ENCODE results near the gene CHSY1. TPM values are rescaled to one million over a fixed set of nuclear protein-coding genes. Genes with fewer than 3 reads are reported as not detected.

The CHSY1 gene
- total and polyA plus RNA-seq, 10 donors, result 6.8 to 99.5 (median 52.8) TPM

DNA sequence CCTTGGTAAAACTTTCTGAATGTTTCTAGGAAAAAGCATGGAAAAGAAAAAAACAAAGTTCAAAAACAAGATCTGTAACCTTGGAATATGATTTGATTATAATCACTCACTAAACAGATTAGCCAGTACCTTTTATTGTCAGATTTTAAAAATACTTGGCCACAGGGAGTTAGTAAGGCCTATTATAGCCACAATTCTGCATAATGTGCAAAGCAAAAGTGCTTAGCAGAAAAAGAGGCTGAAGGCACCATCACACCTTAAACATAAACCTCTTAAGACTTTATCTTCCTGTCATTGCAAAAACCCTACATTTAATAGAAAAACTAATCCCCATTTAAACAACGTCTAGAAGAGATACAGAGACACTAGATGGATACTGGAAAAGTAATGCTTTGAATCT, 41.8 kb downstream of the CHSY1 start:
- WGBS, 5 donors, result 38 to 55% (median 50%) methylated on average over 1 of the region's 1 CpG
- no peak for DNase-seq
- Histone ChIP-seq H3K4me3 (no peak overlapping the region), H3K27ac (peak overlapping the region in 6 of 8 donors; percentile 32 to 83 (median 44)), H3K27me3 (replicated peaks in 1 of 7) (no peaks in the 10 kb centered on the region), H3K36me3 (peaks cover 0 to 10% (median 0%) of the 10 kb centered on the region in 6 donors), H3K4me1 (peaks cover 15 to 97% (median 76%) of the 10 kb centered on the region in 6 donors), H3K9me3 (no peaks in the 10 kb centered on the region)
- TF ChIP-seq CTCF (IDR thresholded peaks at IDR 0.05 in 8 of 11, conservative IDR thresholded peaks at IDR 0.05 in 3 of 11), result no peak
- no peak for TF ChIP-seq POLR2AphosphoS5 (IDR thresholded peaks at IDR 0.05)
- no peak for TF ChIP-seq POLR2A (IDR thresholded peaks at IDR 0.05)
- intact Hi-C loops (cut with DNase I; ENCODE audit: low total_unique reads), result no loop called here

DNA sequence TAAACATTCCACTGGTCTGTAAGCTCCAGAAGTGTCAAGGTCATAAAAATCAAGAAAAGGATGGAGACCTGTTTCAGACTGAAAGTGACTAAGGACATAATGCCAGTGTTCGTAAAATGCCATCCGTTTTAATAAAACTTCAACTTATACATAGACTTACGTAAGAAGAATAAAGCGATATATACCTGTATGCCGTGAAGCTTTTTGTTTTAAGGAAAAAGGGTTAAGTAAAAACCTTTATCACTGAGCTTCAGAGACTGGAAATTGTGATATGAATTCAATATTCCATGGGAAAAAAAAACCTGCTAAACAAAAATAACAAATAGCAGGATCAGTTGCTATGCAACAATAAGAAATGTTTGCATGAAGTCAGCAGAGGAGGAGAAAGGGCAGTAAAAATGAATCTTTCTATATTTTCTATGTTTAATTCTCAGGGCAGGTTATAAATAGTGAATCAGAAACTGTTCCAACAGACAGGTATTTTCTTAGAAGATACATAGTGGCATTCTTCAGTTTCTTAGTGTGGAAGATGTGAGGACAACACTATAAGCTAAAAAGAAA, 42.5 kb downstream of the CHSY1 start:
- intact Hi-C loops (cut with DNase I; ENCODE audit: low total_unique reads), result no loop called here
- Histone ChIP-seq H3K27me3 (replicated peaks in 1 of 7) (no peaks in the 10 kb centered on the region), H3K4me1 (peaks cover 20 to 100% (median 83%) of the 10 kb centered on the region in 6 donors), H3K4me3 (no peak overlapping the region), H3K9me3 (no peaks in the 10 kb centered on the region), H3K27ac (peak overlapping the region in 7 of 8 donors; percentile 2 to 83 (median 63)), H3K36me3 (peaks cover 0 to 6% (median 0%) of the 10 kb centered on the region in 6 donors)
- TF ChIP-seq CTCF (IDR thresholded peaks at IDR 0.05 in 8 of 11, conservative IDR thresholded peaks at IDR 0.05 in 3 of 11), result no peak
- no peak for TF ChIP-seq POLR2A (IDR thresholded peaks at IDR 0.05)
- no peak for DNase-seq
- WGBS, 5 donors, result 78 to 91% (median 84%) methylated on average over 5 of the region's 5 CpGs

- Histone ChIP-seq H3K27me3 (replicated peaks in 1 of 7) (no peaks in the 10 kb centered on the region), H3K4me1 (peaks cover 33 to 100% (median 84%) of the 10 kb centered on the region in 6 donors), H3K4me3 (peak overlapping the region in 1 of 8 donors; percentile 39), H3K9me3 (no peaks in the 10 kb centered on the region), H3K36me3 (no peaks in the 10 kb centered on the region), H3K27ac (peak overlapping the region in 7 of 8 donors; percentile 2 to 83 (median 66))
- DNase-seq, result peak; percentile 81
- WGBS, 5 donors, result 43 to 92% (median 66%) methylated on average over 5 of the region's 5 CpGs
- no peak for TF ChIP-seq CTCF (IDR thresholded peaks at IDR 0.05 in 8 of 11, conservative IDR thresholded peaks at IDR 0.05 in 3 of 11)
- no peak for TF ChIP-seq POLR2A (IDR thresholded peaks at IDR 0.05)
- TF ChIP-seq POLR2AphosphoS5 (IDR thresholded peaks at IDR 0.05), result peak; percentile 30 to 82 (median 35)
- intact Hi-C loops (cut with DNase I; ENCODE audit: low total_unique reads), result no loop called here
Observed at GRCh38 chr15:101207867-101208288, 44.0 kb downstream of the CHSY1 start.

DNA sequence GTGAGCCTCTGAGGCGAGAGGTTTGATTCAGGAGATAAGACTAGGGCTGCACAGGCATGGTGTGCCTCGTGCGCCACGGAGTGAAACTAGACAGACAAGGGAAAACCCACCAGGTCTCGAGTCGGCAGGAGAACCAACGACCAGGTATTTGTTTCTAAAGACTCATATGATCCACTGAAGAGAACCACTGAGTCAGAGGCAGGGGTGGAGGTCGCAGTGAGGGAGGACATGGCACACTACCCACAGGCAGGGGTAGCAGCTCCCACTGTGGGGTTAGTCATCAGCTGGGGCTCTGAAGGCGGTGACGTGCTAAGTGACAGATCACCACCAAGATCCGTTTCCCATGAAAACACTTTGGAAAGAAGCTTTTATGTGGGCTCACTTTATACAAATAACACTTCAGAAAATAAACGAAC, 45.7 kb downstream of the CHSY1 start:
- H3K4me3 ChIP-seq, result no peak overlapping the region
- no peaks in the 10 kb centered on the region for H3K9me3 ChIP-seq
- intact Hi-C loops (cut with DNase I; ENCODE audit: low total_unique reads), result no loop called here
- H3K27me3 ChIP-seq (replicated peaks in 1 of 7), result no peaks in the 10 kb centered on the region
- WGBS, 5 donors, result 74 to 81% (median 76%) methylated on average over 12 of the region's 12 CpGs
- H3K4me1 ChIP-seq, result peaks cover 42 to 99% (median 89%) of the 10 kb centered on the region in 6 donors
- no peak for DNase-seq
- TF ChIP-seq POLR2A (IDR thresholded peaks at IDR 0.05) (no peak), POLR2AphosphoS5 (IDR thresholded peaks at IDR 0.05) (no peak)
- H3K27ac ChIP-seq, result peak overlapping the region in 1 of 8 donors; percentile 82
- no peaks in the 10 kb centered on the region for H3K36me3 ChIP-seq
